Vagina (tissue), 2 donors: ENCODE data around the gene MRPS10. TPM values are rescaled to one million over a fixed set of nuclear protein-coding genes. Genes with fewer than 3 reads are reported as not detected.

Experiments used
- DNase-seq, 2 donors: peaks; one replicate each; pipeline ENCODE4 v3.0.0-alpha.2; 2017; ENCODE audit errors: extremely low spot score in 2 of 2
- H3K27ac ChIP-seq: fragments of 200-600 bp; sonication (generic); one replicate; pipeline ENCODE4 v1.5.1; 2019
- H3K27me3 ChIP-seq: fragments of 200-600 bp; sonication (generic); one replicate; pipeline ENCODE4 v1.5.1; 2019
- H3K36me3 ChIP-seq, 2 donors: fragments of 200-600 bp; sonication (generic); one replicate each; pipeline ENCODE4 v1.5.1; 2017 to 2019
- H3K4me1 ChIP-seq: fragments of 200-600 bp; sonication (generic); one replicate; pipeline ENCODE4 v1.5.1; 2019
- H3K4me3 ChIP-seq, 2 donors: fragments of 200-600 bp; sonication (generic); 1 replicate in 1 of 2; 2 replicates in 1 of 2; pipeline ENCODE4 v1.5.1; 2016 to 2019
- H3K9me3 ChIP-seq: fragments of 200-600 bp; sonication (generic); one replicate; pipeline ENCODE4 v1.5.1; 2019
- CTCF ChIP-seq, 3 experiments: fragments of 450-650 bp in 2 of 3; fragments of 200-600 bp in 1 of 3; sonication (generic) in 1 of 3; IDR thresholded peaks; one replicate each; pipeline ENCODE4 v1.5.1; 2017 to 2019; ENCODE audit warnings: antibody characterized with exemption in 3 of 3, mild to moderate bottlenecking in 2 of 3, moderate library complexity in 2 of 3
- POLR2A ChIP-seq, 2 donors: fragments of 450-650 bp; IDR thresholded peaks; one replicate each; pipeline ENCODE4 v1.6.1; 2017; ENCODE audit warnings: antibody characterized with exemption in 2 of 2, mild to moderate bottlenecking in 2 of 2, moderate library complexity in 2 of 2
- POLR2AphosphoS5 ChIP-seq, 2 donors: sonication (generic); formaldehyde crosslinking; IDR thresholded peaks; one replicate each; pipeline ENCODE4 v1.9.0; 2017; ENCODE audit warnings: antibody characterized with exemption in 2 of 2, mild to moderate bottlenecking in 2 of 2, low read depth in 1 of 2; ENCODE audit not compliant: insufficient read depth in 1 of 2
- intact Hi-C: fragments of 100-400 bp; cut with DNase I; formaldehyde crosslinking; loops from one replicate; pipeline ENCODE4 v1.15.1; 2023
- total RNA-seq: library from RNA; depleted of rRNA; stranded (reverse); fragments of >200 nt; gene quantifications from one replicate; pipeline ENCODE4 v1.2.3, GENCODE V29; 2016

MRPS10 gene
- total RNA-seq, 1 donor from 2014 or later = 21.4 TPM

- Histone ChIP-seq H3K9me3 (no peaks in the 10 kb centered on the region), H3K4me1 (peaks cover 6% of the 10 kb centered on the region), H3K4me3 (no peak overlapping the region), H3K27me3 (no peaks in the 10 kb centered on the region), H3K27ac (no peak overlapping the region), H3K36me3 (peaks cover 0 to 26% of the 10 kb centered on the region in 2 donors)
- no peak for DNase-seq
- intact Hi-C loops = no loop called here
- no peak for TF ChIP-seq CTCF (IDR thresholded peaks at IDR 0.05)
- TF ChIP-seq POLR2AphosphoS5 (IDR thresholded peaks at IDR 0.05; ENCODE audit: insufficient read depth in 1 of 2, low read depth in 1 of 2) = no peak
- no peak for TF ChIP-seq POLR2A (IDR thresholded peaks at IDR 0.05)
Observed at GRCh38 chr6:42257614-42258013, 40.0 kb upstream of the MRPS10 start.

- H3K9me3 ChIP-seq = no peaks in the 10 kb centered on the region
- intact Hi-C loops = no loop called here
- H3K4me3 ChIP-seq = no peak overlapping the region
- H3K36me3 ChIP-seq = peaks cover 0 to 26% of the 10 kb centered on the region in 2 donors
- no peak for DNase-seq
- H3K27ac ChIP-seq = no peak overlapping the region
- no peaks in the 10 kb centered on the region for H3K27me3 ChIP-seq
- peaks cover 12% of the 10 kb centered on the region for H3K4me1 ChIP-seq
- TF ChIP-seq POLR2A (IDR thresholded peaks at IDR 0.05) (no peak), POLR2AphosphoS5 (IDR thresholded peaks at IDR 0.05; ENCODE audit: insufficient read depth in 1 of 2, low read depth in 1 of 2) (no peak), CTCF (IDR thresholded peaks at IDR 0.05) (no peak)
Observed at GRCh38 chr6:42257063-42257462, 39.4 kb upstream of the MRPS10 start.

- TF ChIP-seq CTCF (IDR thresholded peaks at IDR 0.05) (no peak), POLR2A (IDR thresholded peaks at IDR 0.05) (no peak), POLR2AphosphoS5 (IDR thresholded peaks at IDR 0.05; ENCODE audit: insufficient read depth in 1 of 2, low read depth in 1 of 2) (no peak)
- Histone ChIP-seq H3K27me3 (no peaks in the 10 kb centered on the region), H3K27ac (peak overlapping the region; percentile 17), H3K4me3 (no peak overlapping the region), H3K4me1 (peaks cover 22% of the 10 kb centered on the region), H3K36me3 (peaks cover 0 to 26% of the 10 kb centered on the region in 2 donors), H3K9me3 (no peaks in the 10 kb centered on the region)
- DNase-seq = no peak
- intact Hi-C loops = no loop called here
Observed at GRCh38 chr6:42255050-42255449, 37.4 kb upstream of the MRPS10 start.

GRCh38 chr6:42254505-42254904 is 36.8 kb upstream of the MRPS10 start:
- Histone ChIP-seq H3K27me3 (no peaks in the 10 kb centered on the region), H3K9me3 (no peaks in the 10 kb centered on the region), H3K36me3 (peaks cover 0 to 26% of the 10 kb centered on the region in 2 donors), H3K4me1 (peaks cover 23% of the 10 kb centered on the region), H3K27ac (no peak overlapping the region), H3K4me3 (no peak overlapping the region)
- intact Hi-C loops = no loop called here
- no peak for TF ChIP-seq POLR2A (IDR thresholded peaks at IDR 0.05)
- TF ChIP-seq POLR2AphosphoS5 (IDR thresholded peaks at IDR 0.05; ENCODE audit: insufficient read depth in 1 of 2, low read depth in 1 of 2) = no peak
- no peak for TF ChIP-seq CTCF (IDR thresholded peaks at IDR 0.05)
- no peak for DNase-seq

- Histone ChIP-seq H3K27ac (peak overlapping the region; percentile 76), H3K27me3 (no peaks in the 10 kb centered on the region), H3K4me3 (no peak overlapping the region), H3K4me1 (peaks cover 31% of the 10 kb centered on the region), H3K9me3 (no peaks in the 10 kb centered on the region), H3K36me3 (peaks cover 0 to 25% of the 10 kb centered on the region in 2 donors)
- TF ChIP-seq CTCF (IDR thresholded peaks at IDR 0.05) (no peak), POLR2AphosphoS5 (IDR thresholded peaks at IDR 0.05; ENCODE audit: insufficient read depth in 1 of 2, low read depth in 1 of 2) (peak in 1 of 2 donors; percentile 46), POLR2A (IDR thresholded peaks at IDR 0.05) (no peak)
- intact Hi-C loops = no loop called here
- DNase-seq = no peak
Observed at GRCh38 chr6:42251911-42252637, 34.4 kb upstream of the MRPS10 start.
